HG03108 (cell line): ENCODE results near the gene SHPK.

ENCODE experiments used
- ATAC-seq: cut with Tn5 transposase; IDR thresholded peaks from one replicate; pipeline ENCODE4 v1.9.1; 2021; ENCODE audit warnings: moderate library complexity; ENCODE audit not compliant: unreplicated experiment

SHPK gene

GRCh38 chr17:3660311-3660891 is 24.4 kb upstream of the SHPK start:
- ATAC-seq: no peak

GRCh38 chr17:3659541-3660111 is 23.6 kb upstream of the SHPK start:
- ATAC-seq: no peak

DNA sequence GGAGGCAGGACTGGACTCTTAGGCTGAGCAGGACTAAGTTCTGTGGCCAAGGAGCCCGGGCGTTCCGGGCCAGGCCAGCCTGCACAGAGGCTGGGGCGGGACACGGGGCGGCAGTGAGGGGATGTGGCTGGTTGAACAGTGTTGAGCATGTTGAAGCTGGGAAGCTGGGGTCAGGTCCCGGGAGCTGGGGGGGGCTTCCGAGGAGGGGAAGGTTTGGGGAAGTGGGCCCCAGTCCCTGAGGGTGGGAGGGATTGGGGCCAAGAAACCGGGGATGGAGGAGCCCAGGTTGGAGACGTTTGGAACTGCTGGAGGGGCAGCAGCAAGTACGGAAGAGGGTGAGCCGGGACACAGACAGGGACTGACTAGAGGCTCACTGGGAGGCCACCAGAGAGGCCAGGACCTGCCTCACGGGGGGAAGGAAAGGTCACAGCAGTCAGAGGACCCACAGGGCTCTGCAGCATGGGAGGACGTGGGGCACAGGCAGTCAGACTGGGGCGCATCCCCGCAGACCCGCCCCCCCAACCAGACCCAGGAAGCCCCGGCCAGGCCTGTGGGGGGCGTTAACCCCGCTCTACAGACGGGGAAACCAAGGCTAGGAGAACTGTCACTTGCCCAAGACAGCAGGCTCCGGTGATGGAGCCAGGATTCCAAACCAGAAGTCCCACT is 22.9 kb upstream of the SHPK start:
- no peak for ATAC-seq

DNA sequence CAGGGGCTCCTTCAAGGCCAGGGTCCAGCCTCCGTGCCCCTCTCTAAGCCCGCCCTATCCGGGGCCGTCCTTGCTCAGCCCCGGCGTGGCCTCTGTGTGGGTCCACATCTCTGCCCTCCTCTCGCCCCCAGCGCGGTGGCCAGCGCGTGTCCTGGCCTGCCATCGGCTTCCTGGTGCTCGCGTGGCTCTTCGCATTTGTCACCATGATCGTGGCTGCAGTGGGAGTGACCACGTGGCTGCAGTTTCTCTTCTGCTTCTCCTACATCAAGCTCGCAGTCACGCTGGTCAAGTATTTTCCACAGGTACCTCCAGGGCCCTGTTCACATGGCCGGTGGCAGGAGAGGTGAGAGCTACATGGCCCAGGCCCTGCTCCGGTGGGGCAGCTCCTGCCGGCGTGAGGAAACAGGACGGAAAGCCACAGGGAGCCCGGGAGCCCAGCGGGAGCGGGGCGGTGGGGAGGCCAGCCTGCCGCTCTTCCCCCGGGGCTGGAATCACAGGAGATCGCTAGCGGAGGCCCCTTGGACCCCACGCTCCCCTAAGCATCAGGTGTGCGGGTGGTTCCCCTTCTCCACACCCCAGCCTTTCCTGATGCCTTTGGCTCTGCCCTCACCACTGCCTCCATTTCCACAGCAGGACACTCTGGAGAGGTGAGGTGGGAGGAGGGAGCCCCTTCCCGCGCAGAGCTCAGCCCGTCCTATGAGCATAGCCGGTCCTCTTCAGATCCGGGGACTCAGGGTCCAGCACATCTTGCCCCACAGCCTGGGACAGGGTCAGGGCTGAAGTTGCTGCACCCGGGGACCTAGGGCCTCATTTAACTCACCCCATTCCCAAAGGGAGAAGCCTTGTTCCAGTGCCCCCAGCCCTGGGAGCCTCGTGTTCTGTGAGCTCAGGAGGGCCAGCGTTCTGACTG is 22.1 kb upstream of the SHPK start:
- no peak for ATAC-seq

GRCh38 chr17:3657588-3657869 is 21.5 kb upstream of the SHPK start:
- ATAC-seq: no peak

DNA sequence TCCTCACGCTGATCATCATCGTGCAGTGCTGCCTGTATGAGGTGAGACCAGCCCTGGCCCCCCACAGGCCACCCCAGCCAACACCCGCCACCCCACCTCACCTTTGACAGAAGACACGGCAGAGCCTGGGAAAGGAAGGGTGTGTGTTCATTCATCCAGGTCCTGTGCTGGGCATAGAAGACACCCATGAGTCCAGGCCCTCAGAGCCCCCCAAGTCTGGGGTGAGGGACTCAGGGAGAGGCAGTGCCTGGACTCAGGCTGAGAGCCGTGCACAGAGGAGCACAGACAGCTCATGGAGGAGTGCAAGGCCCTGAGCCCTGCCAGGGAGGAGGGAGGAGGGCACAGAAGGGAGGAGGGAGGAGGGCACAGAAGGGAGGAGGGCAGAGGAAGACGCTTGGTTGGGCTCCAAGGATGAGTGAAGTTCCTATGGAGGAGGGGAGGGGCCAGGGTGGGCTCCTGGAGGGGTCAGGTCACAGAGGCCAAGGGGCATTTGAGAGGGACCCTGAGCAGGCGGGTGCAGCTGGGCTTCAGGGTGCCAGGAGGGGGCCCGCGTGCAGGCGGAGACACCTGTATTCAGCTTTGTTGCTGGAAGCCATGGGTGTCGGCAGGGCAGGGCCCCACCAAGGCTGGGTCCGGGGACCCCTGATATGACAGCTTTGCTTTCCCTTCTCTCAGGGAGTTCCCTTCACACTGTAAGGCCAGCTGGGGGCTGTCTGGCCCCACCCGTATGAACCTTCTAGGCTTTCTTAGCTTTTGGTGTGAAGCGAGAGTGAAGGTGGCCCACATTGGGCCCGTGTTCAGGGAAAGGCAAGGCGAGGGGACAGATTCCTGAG is 20.9 kb upstream of the SHPK start:
- no peak for ATAC-seq

GRCh38 chr17:3656353-3656752 is 20.3 kb upstream of the SHPK start:
- ATAC-seq: no peak

DNA sequence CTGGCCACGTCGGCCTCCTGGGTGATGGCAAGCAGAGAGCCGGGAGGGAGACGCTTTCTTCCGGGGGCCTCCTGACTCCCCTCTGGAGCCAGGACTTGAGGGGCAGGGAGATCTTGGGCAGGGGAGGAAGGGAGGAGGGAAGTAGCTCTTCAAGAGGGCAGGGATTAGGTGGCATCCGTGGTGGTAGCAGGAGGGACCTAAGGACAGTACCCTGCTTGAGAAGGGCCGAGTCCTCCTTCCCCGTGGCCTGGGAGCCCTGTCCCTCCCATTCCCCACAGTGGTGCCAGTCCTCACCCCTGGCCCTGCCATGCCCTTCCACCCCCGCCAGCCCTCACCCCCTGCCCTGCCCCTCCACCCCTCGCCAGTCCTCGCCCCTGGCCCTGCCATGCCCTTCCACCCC is 19.7 kb upstream of the SHPK start:
- no peak for ATAC-seq

DNA sequence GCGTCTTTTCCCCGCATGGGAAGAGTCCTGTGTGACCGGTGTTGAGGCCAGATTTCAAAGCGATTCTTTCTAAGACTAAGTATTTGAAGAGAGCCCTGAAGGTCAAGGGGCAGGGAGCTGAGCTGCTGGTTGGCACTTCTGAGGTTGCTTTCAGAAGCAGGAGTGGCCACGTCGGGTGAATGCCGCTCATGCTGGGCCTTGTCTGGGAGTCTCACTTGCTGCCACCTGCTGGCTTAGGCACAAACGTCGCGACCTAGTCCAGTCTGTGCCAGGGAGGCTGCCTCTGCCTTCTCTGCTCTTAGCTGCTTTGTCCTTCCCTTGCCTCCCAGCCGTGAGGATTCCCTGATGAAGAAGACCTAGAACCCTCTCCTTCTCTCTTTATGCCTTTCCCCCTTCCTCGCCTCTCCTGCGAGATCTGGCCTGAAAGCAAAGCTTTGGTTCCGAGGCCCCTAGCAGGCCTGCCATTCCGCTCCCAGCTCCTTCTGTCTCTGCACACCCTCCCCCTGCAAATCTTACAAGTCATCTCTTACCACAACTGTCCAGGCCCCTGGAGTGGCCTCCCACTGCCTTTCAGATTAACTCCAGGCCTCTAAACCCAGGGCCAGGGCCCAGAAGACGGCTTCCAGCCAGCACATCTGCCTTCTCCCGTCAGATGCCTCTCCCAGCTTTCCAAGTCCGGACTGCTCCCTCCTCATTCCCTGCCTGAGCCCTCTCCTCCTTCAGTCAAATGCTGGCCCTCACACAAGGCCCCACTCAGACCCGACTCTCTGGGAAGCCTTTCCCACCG is 11.9 kb upstream of the SHPK start:
- ATAC-seq: no peak

- no peak for ATAC-seq
Observed at GRCh38 chr17:3647251-3647650, 11.2 kb upstream of the SHPK start.

- ATAC-seq: no peak
Observed at GRCh38 chr17:3645310-3645709, 9.3 kb upstream of the SHPK start.

- no peak for ATAC-seq
Observed at GRCh38 chr17:3643889-3644349, 7.9 kb upstream of the SHPK start.

DNA sequence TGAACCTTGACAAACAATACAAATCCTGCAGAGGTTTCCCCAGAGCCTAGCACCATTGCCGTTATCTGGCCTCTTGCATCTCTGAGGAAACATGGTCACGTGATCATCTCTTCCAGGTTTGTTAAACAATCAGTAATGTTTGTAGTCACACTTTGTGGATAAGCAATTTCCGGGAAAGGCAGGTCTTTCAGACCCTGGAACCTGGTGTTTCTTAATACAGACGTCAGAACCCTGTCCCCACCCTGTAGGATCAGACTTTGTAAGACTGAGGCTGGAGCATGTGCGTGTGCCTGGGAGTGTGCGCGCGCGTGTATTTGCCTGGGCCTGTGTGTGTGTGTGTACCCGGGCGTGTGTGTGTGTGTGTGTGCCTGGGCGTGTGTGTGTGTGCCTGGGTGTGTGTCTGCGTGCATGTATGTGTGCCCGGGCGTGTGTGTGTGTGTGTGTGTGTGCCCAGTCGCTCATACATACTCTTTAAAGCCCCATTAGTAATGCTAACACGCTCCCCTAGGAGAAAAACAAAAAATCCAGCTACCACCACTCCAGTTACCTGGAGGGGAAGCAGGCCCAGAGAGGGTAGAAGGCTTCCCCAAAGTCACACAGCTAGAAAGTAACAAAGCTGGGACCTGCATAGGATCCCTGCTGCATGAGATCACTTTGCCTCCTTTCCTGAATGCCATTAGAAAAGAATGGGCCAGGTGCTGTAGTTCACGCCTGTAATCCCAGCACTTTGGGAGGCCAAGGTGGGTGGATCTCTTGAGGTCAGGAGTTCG is 5.9 kb upstream of the SHPK start:
- no peak for ATAC-seq

DNA sequence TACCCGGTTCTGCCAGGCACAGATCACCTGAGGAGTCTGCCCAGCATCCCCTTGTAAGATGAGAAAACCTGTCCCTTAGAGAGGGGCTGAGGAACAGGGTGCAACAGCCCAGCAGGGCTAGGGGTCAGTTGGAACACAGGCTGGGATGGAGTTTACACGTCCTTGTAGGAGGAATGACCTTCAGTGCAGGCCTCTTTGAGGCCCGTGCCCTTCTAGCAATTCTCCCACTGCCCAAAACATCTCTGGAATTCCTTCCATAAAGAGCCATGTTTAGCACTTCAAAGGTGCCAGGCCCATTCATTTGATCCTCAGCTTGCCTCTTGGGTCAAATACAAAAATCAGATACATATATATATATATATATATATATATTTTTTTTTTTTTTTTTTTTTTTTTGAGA is 5.0 kb upstream of the SHPK start:
- no peak for ATAC-seq

- no peak for ATAC-seq
Observed at GRCh38 chr17:3639981-3640596, 4.0 kb upstream of the SHPK start.

DNA sequence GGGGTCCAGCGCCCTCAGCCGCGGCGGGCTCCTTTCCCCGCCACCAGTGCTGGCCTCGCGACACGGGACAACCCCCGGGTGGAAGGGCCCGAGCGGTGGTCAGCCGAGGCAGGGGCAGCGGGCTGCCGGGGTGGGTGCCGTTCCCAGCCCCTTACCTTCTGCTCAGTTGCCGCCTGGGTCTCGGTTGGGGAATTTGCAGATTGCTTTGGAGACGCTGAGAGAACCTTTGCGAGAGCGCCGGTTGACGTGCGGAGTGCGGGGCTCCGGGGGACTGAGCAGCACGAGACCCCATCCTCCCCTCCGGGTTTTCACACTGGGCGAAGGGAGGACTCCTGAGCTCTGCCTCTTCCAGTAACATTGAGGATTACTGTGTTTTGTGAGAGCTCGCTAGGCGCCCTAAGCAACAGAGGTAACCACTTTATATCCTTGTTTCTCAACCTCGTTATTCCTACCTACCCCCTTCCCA is 891 bp upstream of the SHPK start:
- no peak for ATAC-seq

DNA sequence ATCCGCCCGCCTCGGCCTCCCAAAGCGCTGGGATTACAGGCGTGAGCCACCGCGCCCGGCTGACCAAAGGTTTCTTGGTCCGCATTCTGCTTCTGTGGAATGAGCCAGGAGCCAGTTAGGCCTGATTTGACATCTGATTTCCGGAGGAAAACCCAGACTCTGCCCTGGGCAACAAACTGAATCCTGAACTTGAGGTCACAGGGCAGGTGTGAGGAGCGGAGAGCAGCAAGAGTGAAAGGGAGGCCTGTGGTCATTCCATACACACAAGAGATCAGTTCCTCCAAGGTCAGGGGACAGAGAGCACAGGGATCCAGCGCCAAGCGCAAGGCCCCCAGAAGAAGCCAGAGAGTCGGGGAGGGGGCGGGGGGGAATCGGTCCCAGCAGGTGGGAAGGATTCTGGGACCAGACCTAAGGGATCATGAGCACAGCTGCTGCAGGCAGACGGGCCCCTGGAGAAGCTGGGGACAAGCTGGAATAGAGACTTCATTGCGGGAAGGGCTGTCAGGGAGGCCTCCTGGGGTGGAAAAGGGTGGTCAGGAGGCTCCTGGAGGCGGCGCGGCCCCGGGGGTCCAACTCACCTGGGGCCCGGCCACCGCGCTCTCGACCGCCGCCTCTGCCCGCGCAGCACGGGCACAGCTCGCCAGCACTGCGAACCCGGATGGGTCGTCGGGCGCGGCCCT is 436 bp downstream of the SHPK start:
- no peak for ATAC-seq

DNA sequence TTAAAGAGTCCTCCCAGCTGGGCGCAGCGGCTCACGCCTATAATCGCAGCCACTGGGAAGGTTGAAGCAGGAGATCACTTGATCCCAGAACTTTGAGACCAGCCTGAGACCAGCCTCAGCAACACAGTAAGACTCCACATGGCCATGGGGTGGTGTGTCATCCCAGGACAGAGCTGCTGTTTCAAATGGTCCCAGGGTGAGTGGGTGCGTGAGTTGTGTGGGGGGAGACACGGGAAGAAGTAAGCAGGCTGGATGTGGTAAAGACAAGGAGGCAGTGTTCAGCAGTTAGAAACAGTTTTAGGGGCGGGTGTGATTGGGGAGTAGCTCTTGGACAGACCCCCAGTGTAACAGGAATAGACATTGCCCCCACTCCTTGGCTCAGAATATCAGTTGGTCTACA is 3.8 kb downstream of the SHPK start:
- no peak for ATAC-seq
